ENCODE results near the gene NFATC2.

NFATC2 gene

GRCh38 chr20:51452734-51453365 is 89.7 kb downstream of the NFATC2 start:
- DNase-seq, result no peak

DNA sequence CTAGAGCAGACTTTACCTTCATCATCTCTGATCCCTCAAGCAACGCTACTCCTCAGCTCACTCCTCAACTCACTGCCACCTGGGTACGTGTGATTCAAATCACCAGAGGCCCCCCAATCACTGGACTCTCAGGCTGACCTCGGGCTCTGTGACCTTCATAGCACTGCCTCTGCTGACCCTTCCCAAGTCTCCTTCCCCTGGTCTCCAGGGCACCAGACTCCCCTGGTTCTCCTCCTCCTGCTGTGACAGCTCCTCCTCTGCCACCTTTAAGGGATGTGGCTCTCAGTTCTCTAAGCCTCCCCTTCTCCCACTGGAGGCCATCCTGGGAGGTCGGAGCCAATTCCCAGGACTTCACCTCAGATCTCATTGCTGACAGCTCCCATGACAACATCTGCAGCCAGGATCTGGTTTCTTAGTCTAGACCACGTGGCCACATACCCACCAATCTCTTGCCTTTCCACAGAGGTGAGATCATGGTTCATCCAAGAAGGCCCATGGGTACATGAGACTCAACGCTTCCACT is 90.4 kb downstream of the NFATC2 start:
- DNase-seq, result no peak

DNA sequence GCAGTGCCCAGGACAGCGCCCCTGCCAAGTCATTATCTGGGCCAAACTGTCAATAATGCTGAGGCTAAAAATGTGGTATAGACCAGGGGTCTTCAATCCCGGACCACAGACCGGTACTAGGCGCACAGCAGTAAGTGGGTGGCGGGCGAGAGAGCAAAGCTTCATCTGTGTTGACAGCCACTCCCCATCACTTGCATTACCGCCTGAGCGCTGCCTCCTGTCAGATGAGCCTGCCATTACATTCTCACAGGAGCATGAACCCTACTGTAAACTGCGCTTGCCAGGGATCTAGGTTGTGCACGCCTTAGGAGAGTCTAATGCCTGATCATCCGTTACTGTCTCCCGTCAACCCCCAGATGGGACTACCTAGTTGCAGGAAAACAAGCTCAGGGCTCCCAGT is 91.0 kb downstream of the NFATC2 start:
- no peak for DNase-seq

GRCh38 chr20:51450984-51451383 is 91.5 kb downstream of the NFATC2 start:
- DNase-seq, result no peak

GRCh38 chr20:51450221-51450712 is 92.3 kb downstream of the NFATC2 start:
- no peak for DNase-seq

DNA sequence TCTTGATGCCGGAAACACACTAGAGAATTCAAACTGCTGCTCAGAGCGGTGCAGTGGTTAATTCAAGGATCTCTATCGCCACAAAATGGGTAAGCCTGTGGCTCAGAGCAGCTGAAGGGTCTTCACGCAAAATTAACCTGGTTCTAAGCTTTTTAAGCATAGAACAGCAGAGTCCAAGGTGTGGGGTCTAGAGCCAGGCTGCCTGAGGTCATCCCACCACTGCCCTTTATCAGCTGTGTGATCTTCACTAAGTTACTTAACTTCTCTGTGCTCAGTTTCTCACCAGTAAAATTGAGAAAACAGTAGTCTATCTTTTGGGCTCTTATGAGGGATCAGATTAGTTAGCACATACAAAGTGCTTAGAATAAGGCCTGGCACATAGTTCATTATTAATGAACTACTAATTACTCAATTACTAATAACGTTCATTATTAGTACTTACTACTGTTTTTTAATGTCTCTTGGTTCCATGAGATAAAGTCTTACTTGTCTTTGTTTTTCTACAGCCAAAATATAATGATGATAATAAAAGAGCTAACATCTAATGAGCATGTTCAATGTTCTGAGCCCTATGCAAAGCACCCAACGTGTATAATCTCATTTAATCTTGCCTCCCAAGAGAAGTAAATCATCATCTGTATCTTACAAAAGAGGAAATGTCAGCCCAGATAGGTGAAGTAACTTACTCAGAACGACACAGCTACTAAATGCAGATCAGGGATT is 92.9 kb downstream of the NFATC2 start:
- DNase-seq, result no peak

GRCh38 chr20:51447765-51448148 is 94.8 kb downstream of the NFATC2 start:
- DNase-seq, result no peak

DNA sequence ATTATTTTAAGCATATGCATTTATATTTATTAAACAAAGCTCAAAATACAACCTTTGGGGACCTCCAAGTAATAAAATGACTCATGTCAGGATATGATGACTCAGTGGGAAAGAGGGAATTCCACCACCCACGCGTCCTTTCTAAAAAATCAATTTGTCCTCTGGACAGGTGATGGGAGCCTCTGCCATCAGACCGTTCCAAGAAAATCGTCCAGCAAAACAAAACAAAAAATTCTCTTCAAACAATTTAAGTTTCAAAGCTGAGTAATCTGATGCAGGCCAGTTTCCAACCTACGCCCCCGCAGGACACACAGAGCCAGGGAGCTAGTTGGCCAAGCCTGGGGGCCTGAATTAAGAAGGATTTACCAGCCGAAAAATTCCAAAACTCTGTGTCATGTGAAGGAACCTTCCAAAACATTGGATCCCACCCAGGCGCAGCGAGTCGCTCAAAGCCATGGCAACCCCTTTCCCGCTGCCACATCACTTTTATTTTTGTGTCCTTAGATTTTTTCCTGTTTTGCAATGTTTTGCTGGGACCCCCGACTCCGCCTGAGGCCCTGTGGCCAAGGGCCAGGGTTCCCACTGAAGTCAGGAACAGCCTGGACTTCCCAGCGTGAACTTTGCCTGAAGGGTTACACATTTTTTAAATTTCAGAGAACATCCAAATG is 95.3 kb downstream of the NFATC2 start:
- DNase-seq, result peak in 19 of 58 donors; percentile 2 to 43 (median 21)

- DNase-seq, result peak in 1 of 58 donors; percentile 4
Measured at GRCh38 chr20:51446656-51447055, 95.9 kb downstream of the NFATC2 start.

DNA sequence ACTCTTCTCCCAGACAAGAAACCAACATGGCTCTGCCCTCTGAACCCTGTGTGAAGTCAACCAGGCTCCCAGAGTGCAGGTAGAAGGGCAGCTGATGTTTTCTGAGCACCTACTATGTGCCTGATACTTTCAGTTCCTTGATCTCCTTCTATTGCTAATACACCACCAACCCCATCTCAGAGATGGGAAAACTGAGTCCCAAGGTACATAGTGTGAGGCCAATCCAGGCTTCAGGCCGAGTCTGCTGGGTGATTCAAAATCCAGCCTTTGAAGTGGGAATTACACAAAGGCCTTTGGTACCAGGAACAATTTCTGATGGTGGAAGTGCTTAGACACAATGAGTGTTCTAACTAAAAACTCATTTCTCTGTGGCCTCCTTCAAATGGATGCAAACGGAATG is 96.3 kb downstream of the NFATC2 start:
- no peak for DNase-seq

- DNase-seq, result no peak
Measured at GRCh38 chr20:51445591-51445990, 96.9 kb downstream of the NFATC2 start.

GRCh38 chr20:51444922-51445438 is 97.5 kb downstream of the NFATC2 start:
- DNase-seq, result no peak

DNA sequence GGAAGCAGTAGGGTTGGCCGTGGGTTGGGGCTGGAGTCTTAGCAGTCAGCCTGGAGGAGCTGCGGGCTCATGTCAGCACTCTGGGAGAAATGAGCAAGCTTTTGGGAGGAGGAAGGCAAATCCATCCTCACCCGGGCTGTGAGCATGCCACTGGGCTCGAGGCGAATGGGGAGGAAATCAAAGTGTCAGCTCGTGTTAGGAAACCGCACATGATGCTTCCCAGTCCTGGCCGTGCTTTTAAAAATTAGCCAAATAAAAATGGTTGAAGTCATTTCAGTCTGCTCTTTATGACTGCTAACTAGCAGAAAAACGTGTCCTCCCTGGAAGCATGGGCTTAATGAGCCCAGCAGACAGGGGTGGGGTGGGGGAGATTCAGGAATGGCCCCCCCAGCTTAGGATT is 98.1 kb downstream of the NFATC2 start:
- no peak for DNase-seq

- DNase-seq, result no peak
Measured at GRCh38 chr20:51442602-51443001, 99.9 kb downstream of the NFATC2 start.

DNA sequence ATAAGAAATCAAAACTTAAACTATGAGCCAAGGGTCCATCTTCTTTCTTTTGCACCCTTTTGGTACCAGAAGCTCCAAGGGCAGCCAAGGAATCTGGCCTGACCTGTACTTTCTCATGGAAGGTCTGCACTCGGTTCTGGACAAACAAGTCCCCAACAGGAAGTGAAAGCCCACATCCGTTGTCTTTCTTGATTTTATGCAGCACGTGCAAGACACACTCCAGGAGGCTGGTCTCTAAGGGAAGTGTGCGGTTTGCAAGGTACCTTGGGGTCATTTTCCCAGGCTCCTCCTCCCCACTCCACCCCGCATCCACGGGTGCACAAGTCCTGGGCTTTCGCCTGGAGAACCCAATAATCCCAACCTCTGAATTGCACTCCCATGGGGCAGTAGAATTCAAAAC is 101.9 kb downstream of the NFATC2 start:
- no peak for DNase-seq

- no peak for DNase-seq
Measured at GRCh38 chr20:51439160-51439689, 103.3 kb downstream of the NFATC2 start.

GRCh38 chr20:51438136-51438535 is 104.4 kb downstream of the NFATC2 start:
- no peak for DNase-seq

- DNase-seq, result no peak
Measured at GRCh38 chr20:51437182-51437924, 105.2 kb downstream of the NFATC2 start.

GRCh38 chr20:51434580-51435247 is 107.8 kb downstream of the NFATC2 start:
- no peak for DNase-seq

- DNase-seq, result no peak
Measured at GRCh38 chr20:51434026-51434425, 108.5 kb downstream of the NFATC2 start.

Measured in anterior cingulate cortex (tissue), 58 donors.